HL-60/S4 treated with retinoic acid at 250 ng/mL for 4 days and 3 days (cell line): ENCODE data around the gene MTCL1.
"Not testable (repeated sequence)": the region's sequence is repeated elsewhere in the genome, so short reads cannot be mapped to it uniquely, and the experiment has no call there.

ENCODE experiments used
- in situ Hi-C: fragments of 300-500 bp; cut with MboI; formaldehyde crosslinking; loops from 2 replicates; pipeline ENCODE4 v1.7.0; 2022; ENCODE audit warnings: low sequenced_read_pairs

The MTCL1 gene

GRCh38 chr18:8741117-8741516, 35.8 kb downstream of the MTCL1 start:
- in situ Hi-C loops, result no loop called here

- in situ Hi-C loops, result no loop called here
These were observed 36.2 kb downstream of the MTCL1 start for GRCh38 chr18:8741532-8741931.

GRCh38 chr18:8742387-8743361, 37.3 kb downstream of the MTCL1 start:
- in situ Hi-C loops, result no loop called here

- in situ Hi-C loops, result no loop called here
These were observed 38.7 kb downstream of the MTCL1 start for GRCh38 chr18:8744038-8744437.

- in situ Hi-C loops, result no loop called here
These were observed 39.3 kb downstream of the MTCL1 start for GRCh38 chr18:8744656-8745055.

GRCh38 chr18:8745355-8746014, 40.1 kb downstream of the MTCL1 start:
- in situ Hi-C loops, result no loop called here

- in situ Hi-C loops, result no loop called here
These were observed 42.1 kb downstream of the MTCL1 start for GRCh38 chr18:8747440-8747937.

GRCh38 chr18:8749492-8749891, 44.1 kb downstream of the MTCL1 start:
- in situ Hi-C loops, result no loop called here

GRCh38 chr18:8750954-8751415, 45.6 kb downstream of the MTCL1 start:
- in situ Hi-C loops, result no loop called here

- in situ Hi-C loops, result no loop called here
These were observed 46.3 kb downstream of the MTCL1 start for GRCh38 chr18:8751692-8752091.

- in situ Hi-C loops, result no loop called here
These were observed 47.0 kb downstream of the MTCL1 start for GRCh38 chr18:8752329-8752728.

GRCh38 chr18:8754995-8755960, 49.9 kb downstream of the MTCL1 start:
- in situ Hi-C loops, result no loop called here

- in situ Hi-C loops, result no loop called here
These were observed 51.2 kb downstream of the MTCL1 start for GRCh38 chr18:8756571-8756970.

GRCh38 chr18:8757396-8757997, 52.1 kb downstream of the MTCL1 start:
- in situ Hi-C loops, result no loop called here

GRCh38 chr18:8758466-8758865, 53.1 kb downstream of the MTCL1 start:
- in situ Hi-C loops, result no loop called here

- in situ Hi-C loops, result no loop called here
These were observed 55.6 kb downstream of the MTCL1 start for GRCh38 chr18:8760984-8761383.

- in situ Hi-C loops, result not testable (repeated sequence)
These were observed 56.2 kb downstream of the MTCL1 start for GRCh38 chr18:8761535-8761934.

GRCh38 chr18:8762968-8763367, 57.6 kb downstream of the MTCL1 start:
- in situ Hi-C loops, result no loop called here

- in situ Hi-C loops, result no loop called here
These were observed 58.3 kb downstream of the MTCL1 start for GRCh38 chr18:8763611-8764010.

GRCh38 chr18:8765783-8766463, 60.6 kb downstream of the MTCL1 start:
- in situ Hi-C loops, result no loop called here
